EH (cell line): ENCODE measurements around the gene SMPD2.
A peak's percentile ranks its signal among the peaks of the same experiment; 100 is the strongest.

Source experiments
- DNase-seq: peaks from one replicate; pipeline ENCODE4 v3.0.0-alpha.2; 2015; ENCODE audit warnings: low read depth

The SMPD2 gene

GRCh38 chr6:109446541-109446940 is 6.0 kb downstream of the SMPD2 start:
- no peak for DNase-seq

GRCh38 chr6:109447087-109447486 is 6.6 kb downstream of the SMPD2 start:
- no peak for DNase-seq

- DNase-seq = no peak
Measured at GRCh38 chr6:109447878-109448555, 7.5 kb downstream of the SMPD2 start.

- no peak for DNase-seq
Measured at GRCh38 chr6:109448615-109449014, 8.1 kb downstream of the SMPD2 start.

GRCh38 chr6:109449064-109449794 is 8.7 kb downstream of the SMPD2 start:
- DNase-seq = no peak

GRCh38 chr6:109449795-109450673 is 9.5 kb downstream of the SMPD2 start:
- DNase-seq = no peak

GRCh38 chr6:109450801-109451200 is 10.3 kb downstream of the SMPD2 start:
- no peak for DNase-seq

- no peak for DNase-seq
Measured at GRCh38 chr6:109451376-109451775, 10.9 kb downstream of the SMPD2 start.

- no peak for DNase-seq
Measured at GRCh38 chr6:109452181-109452580, 11.7 kb downstream of the SMPD2 start.

GRCh38 chr6:109453156-109453555 is 12.6 kb downstream of the SMPD2 start:
- no peak for DNase-seq

GRCh38 chr6:109453594-109454495 is 13.3 kb downstream of the SMPD2 start:
- peak; percentile 72 for DNase-seq

GRCh38 chr6:109454496-109455436 is 14.2 kb downstream of the SMPD2 start:
- no peak for DNase-seq

GRCh38 chr6:109455437-109456110 is 15.1 kb downstream of the SMPD2 start, which contains the start of gene MICAL1:
MICAL1 (minus strand) TSS chr6:109455772; CDS start chr6:109454196, 1,576 bp downstream.
- DNase-seq = peak; percentile 80

GRCh38 chr6:109456111-109456583 is 15.6 kb downstream of the SMPD2 start:
- DNase-seq = no peak

- peak; percentile 87 for DNase-seq
Measured at GRCh38 chr6:109456710-109457561, 16.4 kb downstream of the SMPD2 start.

GRCh38 chr6:109457562-109457996 is 17.1 kb downstream of the SMPD2 start:
- peak; percentile 54 for DNase-seq

- no peak for DNase-seq
Measured at GRCh38 chr6:109458774-109459531, 18.4 kb downstream of the SMPD2 start.
